HL-60 (cell line): ENCODE measurements around the gene DBX2.

Experiments
- DNase-seq, 2 experiments: peaks; one replicate each; pipeline ENCODE4 v3.0.0-alpha.2; 2010 to 2020; ENCODE audit warnings: low read depth in 1 of 2, low spot score in 1 of 2
- H3K27ac ChIP-seq: fragments of 250-450 bp; sonication (Bioruptor Pico); replicated peaks from 2 replicates; pipeline ENCODE4 v1.5.1; 2020; ENCODE audit warnings: mild to moderate bottlenecking, moderate library complexity
- H3K27me3 ChIP-seq: fragments of 250-450 bp; sonication (Bioruptor Pico); 2 replicates; pipeline ENCODE4 v1.5.1; 2021; ENCODE audit warnings: mild to moderate bottlenecking, moderate library complexity; ENCODE audit not compliant: insufficient read depth, poor library complexity, severe bottlenecking
- H3K4me3 ChIP-seq: replicated peaks from 2 replicates; pipeline ENCODE4 v1.5.1; 2011; ENCODE audit warnings: mild to moderate bottlenecking, control low read depth, low read length; ENCODE audit not compliant: insufficient read depth
- GABPA ChIP-seq: IDR thresholded peaks from 2 replicates; pipeline ENCODE4 v1.6.1; 2012; ENCODE audit warnings: low read depth
- POLR2AphosphoS5 ChIP-seq: IDR thresholded peaks from 2 replicates; pipeline ENCODE4 v1.6.1; 2012; ENCODE audit warnings: low read depth
- REST ChIP-seq: IDR thresholded peaks from 2 replicates; pipeline ENCODE4 v1.6.1; 2012; ENCODE audit warnings: low read depth; ENCODE audit not compliant: insufficient replicate concordance
- SPI1 ChIP-seq: IDR thresholded peaks from 2 replicates; pipeline ENCODE4 v1.6.1; 2012; ENCODE audit warnings: low read depth, mild to moderate bottlenecking, borderline replicate concordance
- TF ChIP-seq, protein P1 (sequence below): IDR thresholded peaks from one replicate; pipeline ENCODE4 v1.5.1; 2011; ENCODE audit warnings: low read length, control low read depth, inconsistent platforms; ENCODE audit not compliant: insufficient read depth

DBX2 gene

DNA sequence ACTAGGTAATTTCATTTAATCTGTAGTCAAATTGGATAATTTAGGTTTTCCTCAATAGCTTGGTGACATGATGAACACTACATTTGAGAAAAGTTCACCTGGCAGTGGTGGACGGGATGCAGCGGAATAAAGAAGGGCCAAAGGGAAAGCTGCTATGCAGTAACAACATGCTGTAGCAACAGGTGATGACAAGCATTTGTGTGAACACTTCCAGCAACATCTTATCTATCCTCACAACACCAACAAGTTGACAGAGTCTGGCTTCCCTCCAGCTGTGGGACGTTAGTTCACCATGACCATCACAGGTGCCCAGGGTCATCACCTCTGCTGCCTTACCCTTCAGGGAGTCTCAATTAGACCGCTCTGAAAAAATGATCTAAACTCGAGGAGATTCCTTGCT lies 8.3 kb downstream of the DBX2 start:
- TF ChIP-seq SPI1 (no peak), GABPA (no peak), POLR2AphosphoS5 (no peak), REST (no peak)
- TF ChIP-seq, protein P1, sequence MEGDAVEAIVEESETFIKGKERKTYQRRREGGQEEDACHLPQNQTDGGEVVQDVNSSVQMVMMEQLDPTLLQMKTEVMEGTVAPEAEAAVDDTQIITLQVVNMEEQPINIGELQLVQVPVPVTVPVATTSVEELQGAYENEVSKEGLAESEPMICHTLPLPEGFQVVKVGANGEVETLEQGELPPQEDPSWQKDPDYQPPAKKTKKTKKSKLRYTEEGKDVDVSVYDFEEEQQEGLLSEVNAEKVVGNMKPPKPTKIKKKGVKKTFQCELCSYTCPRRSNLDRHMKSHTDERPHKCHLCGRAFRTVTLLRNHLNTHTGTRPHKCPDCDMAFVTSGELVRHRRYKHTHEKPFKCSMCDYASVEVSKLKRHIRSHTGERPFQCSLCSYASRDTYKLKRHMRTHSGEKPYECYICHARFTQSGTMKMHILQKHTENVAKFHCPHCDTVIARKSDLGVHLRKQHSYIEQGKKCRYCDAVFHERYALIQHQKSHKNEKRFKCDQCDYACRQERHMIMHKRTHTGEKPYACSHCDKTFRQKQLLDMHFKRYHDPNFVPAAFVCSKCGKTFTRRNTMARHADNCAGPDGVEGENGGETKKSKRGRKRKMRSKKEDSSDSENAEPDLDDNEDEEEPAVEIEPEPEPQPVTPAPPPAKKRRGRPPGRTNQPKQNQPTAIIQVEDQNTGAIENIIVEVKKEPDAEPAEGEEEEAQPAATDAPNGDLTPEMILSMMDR, result no peak
- H3K27me3 ChIP-seq, result peaks cover 20% of the 10 kb centered on the region
- no peak overlapping the region for H3K27ac ChIP-seq
- DNase-seq, result no peak
- H3K4me3 ChIP-seq, result no peak overlapping the region

GRCh38 chr12:45040977-45041376 lies 9.9 kb downstream of the DBX2 start:
- peaks cover 11% of the 10 kb centered on the region for H3K27me3 ChIP-seq
- no peak for DNase-seq
- H3K4me3 ChIP-seq, result no peak overlapping the region
- TF ChIP-seq, protein P1, result no peak
- no peak for TF ChIP-seq SPI1
- TF ChIP-seq REST, result no peak
- no peak for TF ChIP-seq GABPA
- no peak for TF ChIP-seq POLR2AphosphoS5
- H3K27ac ChIP-seq, result no peak overlapping the region

DNA sequence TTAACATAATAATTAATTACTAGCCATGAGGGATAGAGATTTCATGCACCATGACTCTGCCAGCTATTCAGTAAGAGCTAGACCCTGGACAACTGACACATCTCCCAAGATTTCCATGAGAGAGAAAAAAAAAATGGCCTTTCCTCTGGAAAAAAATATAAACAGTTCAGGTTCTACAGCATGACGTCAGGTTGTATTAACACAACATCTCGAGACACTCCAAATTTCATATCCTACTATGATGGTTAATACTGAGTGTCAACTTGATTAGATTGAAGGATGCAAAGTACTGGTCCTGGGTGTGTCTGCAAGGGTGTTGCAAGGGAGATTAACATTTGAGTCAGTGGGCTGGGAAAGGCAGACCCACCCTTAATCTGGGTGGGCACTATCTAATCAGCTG lies 11.1 kb downstream of the DBX2 start:
- H3K27ac ChIP-seq, result no peak overlapping the region
- H3K27me3 ChIP-seq, result peaks cover 3% of the 10 kb centered on the region
- TF ChIP-seq, protein P1, result no peak
- TF ChIP-seq REST (no peak), SPI1 (no peak), POLR2AphosphoS5 (no peak), GABPA (no peak)
- no peak for DNase-seq
- no peak overlapping the region for H3K4me3 ChIP-seq
